EL (cell line): Measurements from ENCODE around the gene RASSF10.

Experiments used
- DNase-seq: peaks from one replicate; pipeline ENCODE4 v3.0.0-alpha.2; 2016

Gene RASSF10

GRCh38 chr11:12995188-12995587, 13.9 kb upstream of the RASSF10 start:
- DNase-seq: no peak

GRCh38 chr11:12995823-12996222, 13.3 kb upstream of the RASSF10 start:
- no peak for DNase-seq

GRCh38 chr11:12997168-12997567, 11.9 kb upstream of the RASSF10 start:
- DNase-seq: no peak

- DNase-seq: no peak
These were observed 10.8 kb upstream of the RASSF10 start for GRCh38 chr11:12998336-12998735.

GRCh38 chr11:12999597-12999996, 9.5 kb upstream of the RASSF10 start:
- no peak for DNase-seq

- DNase-seq: no peak
These were observed 9.0 kb upstream of the RASSF10 start for GRCh38 chr11:13000116-13000515.

GRCh38 chr11:13000721-13001120, 8.4 kb upstream of the RASSF10 start:
- no peak for DNase-seq

- DNase-seq: no peak
These were observed 5.2 kb upstream of the RASSF10 start for GRCh38 chr11:13003736-13004493.

- DNase-seq: no peak
These were observed 1.7 kb upstream of the RASSF10 start for GRCh38 chr11:13007182-13008060.

- no peak for DNase-seq
These were observed 1.1 kb upstream of the RASSF10 start for GRCh38 chr11:13008061-13008435.

GRCh38 chr11:13009476-13009920, 382 bp downstream of the RASSF10 start:
- no peak for DNase-seq

GRCh38 chr11:13009921-13010748, 1.0 kb downstream of the RASSF10 start:
- peak; percentile 55 for DNase-seq

GRCh38 chr11:13010749-13011465, 1.8 kb downstream of the RASSF10 start:
- DNase-seq: no peak

GRCh38 chr11:13011466-13012055, 2.4 kb downstream of the RASSF10 start:
- no peak for DNase-seq

- no peak for DNase-seq
These were observed 3.0 kb downstream of the RASSF10 start for GRCh38 chr11:13012056-13012661.

GRCh38 chr11:13013054-13013488, 4.0 kb downstream of the RASSF10 start:
- no peak for DNase-seq

- no peak for DNase-seq
These were observed 6.6 kb downstream of the RASSF10 start for GRCh38 chr11:13015753-13016152.

- DNase-seq: peak; percentile 14
These were observed 7.3 kb downstream of the RASSF10 start for GRCh38 chr11:13016415-13016814.

- DNase-seq: no peak
These were observed 10.2 kb downstream of the RASSF10 start for GRCh38 chr11:13019313-13019712.

GRCh38 chr11:13023423-13023822, 14.3 kb downstream of the RASSF10 start:
- no peak for DNase-seq

GRCh38 chr11:13026722-13027121, 17.6 kb downstream of the RASSF10 start:
- no peak for DNase-seq

GRCh38 chr11:13028322-13028721, 19.2 kb downstream of the RASSF10 start:
- no peak for DNase-seq
